ENCODE results near the gene CACUL1.

DNA sequence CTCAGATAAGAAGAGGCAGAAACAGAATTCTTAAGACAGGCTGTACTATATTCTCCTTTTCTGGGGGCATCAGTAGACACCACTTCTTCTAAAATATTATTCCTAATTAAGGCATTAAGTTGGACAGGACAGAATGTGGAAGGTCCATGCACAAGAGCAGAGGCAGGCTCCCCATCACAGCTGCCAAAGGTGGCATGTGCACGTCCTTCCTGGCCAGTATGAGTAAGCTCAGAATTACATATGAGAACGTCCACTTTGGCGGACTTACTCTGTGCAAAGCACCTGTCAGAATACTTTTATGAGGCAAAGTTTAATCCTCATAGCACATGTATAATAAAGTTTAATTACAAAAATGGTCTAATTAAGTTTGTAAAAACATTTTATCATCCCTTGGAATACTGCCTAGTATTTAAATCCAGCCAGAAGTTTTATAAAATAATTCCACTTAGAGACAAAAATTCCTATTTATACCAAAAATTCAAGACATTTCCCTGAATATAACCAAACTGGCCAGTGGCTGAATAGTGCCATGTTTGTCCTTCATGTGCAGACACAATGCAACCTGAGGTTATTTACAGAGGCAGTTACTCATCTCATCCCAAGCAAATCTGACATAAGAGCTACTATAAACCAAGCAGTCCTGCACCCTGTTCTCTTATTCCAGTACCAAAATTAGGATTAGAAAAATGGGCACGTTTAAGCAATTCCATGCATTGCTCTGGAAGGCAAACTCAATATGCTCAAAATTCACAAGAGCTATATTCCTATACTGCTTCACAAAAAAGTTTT, 65.5 kb downstream of the CACUL1 start:
- TF ChIP-seq, protein P1, sequence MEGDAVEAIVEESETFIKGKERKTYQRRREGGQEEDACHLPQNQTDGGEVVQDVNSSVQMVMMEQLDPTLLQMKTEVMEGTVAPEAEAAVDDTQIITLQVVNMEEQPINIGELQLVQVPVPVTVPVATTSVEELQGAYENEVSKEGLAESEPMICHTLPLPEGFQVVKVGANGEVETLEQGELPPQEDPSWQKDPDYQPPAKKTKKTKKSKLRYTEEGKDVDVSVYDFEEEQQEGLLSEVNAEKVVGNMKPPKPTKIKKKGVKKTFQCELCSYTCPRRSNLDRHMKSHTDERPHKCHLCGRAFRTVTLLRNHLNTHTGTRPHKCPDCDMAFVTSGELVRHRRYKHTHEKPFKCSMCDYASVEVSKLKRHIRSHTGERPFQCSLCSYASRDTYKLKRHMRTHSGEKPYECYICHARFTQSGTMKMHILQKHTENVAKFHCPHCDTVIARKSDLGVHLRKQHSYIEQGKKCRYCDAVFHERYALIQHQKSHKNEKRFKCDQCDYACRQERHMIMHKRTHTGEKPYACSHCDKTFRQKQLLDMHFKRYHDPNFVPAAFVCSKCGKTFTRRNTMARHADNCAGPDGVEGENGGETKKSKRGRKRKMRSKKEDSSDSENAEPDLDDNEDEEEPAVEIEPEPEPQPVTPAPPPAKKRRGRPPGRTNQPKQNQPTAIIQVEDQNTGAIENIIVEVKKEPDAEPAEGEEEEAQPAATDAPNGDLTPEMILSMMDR (IDR thresholded peaks at IDR 0.05; ENCODE audit: insufficient read depth, low read depth, low read length), result no peak
- no peak for TF ChIP-seq EZH2 (IDR thresholded peaks at IDR 0.05; ENCODE audit: insufficient read depth, low read length)

All from astrocyte (in vitro differentiated cells and primary cell).